ENCODE measurements around the gene QSOX1. TPM values are rescaled to one million over a fixed set of nuclear protein-coding genes. Genes with fewer than 3 reads are reported as not detected.

QSOX1 gene
- total RNA-seq, 1 experiment from 2014 or later, result 12.1 TPM

- H3K9me3 Mint-ChIP-seq (ENCODE audit: unreplicated experiment), result no peaks in the 10 kb centered on the region
- no peak for DNase-seq
- H3K36me3 Mint-ChIP-seq (ENCODE audit: insufficient read depth, unreplicated experiment), result peaks cover 8% of the 10 kb centered on the region
- no peak for TF ChIP-seq CTCF (IDR thresholded peaks at IDR 0.05; ENCODE audit: insufficient read depth in 1 of 2, low read depth in 1 of 2, low read length in 1 of 2, severe bottlenecking in 1 of 2, unreplicated experiment in 1 of 2)
- H3K4me1 Mint-ChIP-seq (ENCODE audit: low read depth, unreplicated experiment), result peaks cover 8% of the 10 kb centered on the region
- Histone ChIP-seq H3K4me1 (peaks cover 21% of the 10 kb centered on the region), H3K9me3 (no peaks in the 10 kb centered on the region), H3K36me3 (ENCODE audit: control insufficient read depth, insufficient read depth, low read length) (no peaks in the 10 kb centered on the region), H3K4me3 (ENCODE audit: low read depth, low read length) (no peak overlapping the region), H3K27me3 (replicated peaks; ENCODE audit: control insufficient read depth, insufficient read depth, low read length) (no peaks in the 10 kb centered on the region)
- BruUV-seq (replicated peaks), result no TSS peak
- H3K27me3 Mint-ChIP-seq (ENCODE audit: insufficient read depth, unreplicated experiment), result peaks cover 2% of the 10 kb centered on the region
- H3K27ac Mint-ChIP-seq (ENCODE audit: unreplicated experiment), result no peak overlapping the region
- H3K4me3 Mint-ChIP-seq (ENCODE audit: unreplicated experiment), result no peak overlapping the region
- ChIA-PET CTCF (no interaction called here), POLR2A (interaction anchor here (0.5 kb wide), 1 partner anchor 11 kb away, joined by 5 read pairs; no protein-coding TSS in a partner anchor)
- intact Hi-C loops (cut with micrococcal nuclease; ENCODE audit: unreplicated experiment), result no loop called here
Measured at GRCh38 chr1:180165509-180166435, 11.1 kb downstream of the QSOX1 start.

DNA sequence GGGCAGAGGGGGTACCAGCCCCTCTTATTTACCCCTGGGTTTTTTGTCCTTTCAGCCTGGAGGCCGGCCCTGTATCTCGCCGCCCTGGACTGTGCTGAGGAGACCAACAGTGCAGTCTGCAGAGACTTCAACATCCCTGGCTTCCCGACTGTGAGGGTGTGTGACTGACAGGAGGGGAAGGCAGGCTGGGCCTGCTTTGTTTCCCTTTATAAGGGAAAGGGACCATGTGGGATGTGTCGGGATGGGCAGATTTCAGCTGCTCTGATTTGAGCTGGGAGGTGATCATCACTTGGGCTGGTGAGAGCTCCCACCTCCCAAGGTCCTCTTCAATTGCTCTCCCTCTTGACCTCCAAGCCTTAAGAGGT lies 11.7 kb downstream of the QSOX1 start:
- CTCF ChIA-PET, result interaction anchor here (0.8 kb wide), 1 partner anchor 13 kb away, joined by 3 read pairs; no protein-coding TSS in a partner anchor
- no peak for DNase-seq
- Histone ChIP-seq H3K9me3 (no peaks in the 10 kb centered on the region), H3K36me3 (ENCODE audit: control insufficient read depth, insufficient read depth, low read length) (no peaks in the 10 kb centered on the region), H3K27me3 (replicated peaks; ENCODE audit: control insufficient read depth, insufficient read depth, low read length) (no peaks in the 10 kb centered on the region), H3K4me1 (peaks cover 21% of the 10 kb centered on the region), H3K4me3 (ENCODE audit: low read depth, low read length) (no peak overlapping the region)
- no peak overlapping the region for H3K27ac Mint-ChIP-seq (ENCODE audit: unreplicated experiment)
- peaks cover 8% of the 10 kb centered on the region for H3K36me3 Mint-ChIP-seq (ENCODE audit: insufficient read depth, unreplicated experiment)
- peaks cover 8% of the 10 kb centered on the region for H3K4me1 Mint-ChIP-seq (ENCODE audit: low read depth, unreplicated experiment)
- POLR2A ChIA-PET, result no interaction called here
- H3K4me3 Mint-ChIP-seq (ENCODE audit: unreplicated experiment), result no peak overlapping the region
- H3K9me3 Mint-ChIP-seq (ENCODE audit: unreplicated experiment), result no peaks in the 10 kb centered on the region
- intact Hi-C loops (cut with micrococcal nuclease; ENCODE audit: unreplicated experiment), result no loop called here
- H3K27me3 Mint-ChIP-seq (ENCODE audit: insufficient read depth, unreplicated experiment), result peaks cover 2% of the 10 kb centered on the region
- TF ChIP-seq CTCF (IDR thresholded peaks at IDR 0.05; ENCODE audit: insufficient read depth in 1 of 2, low read depth in 1 of 2, low read length in 1 of 2, severe bottlenecking in 1 of 2, unreplicated experiment in 1 of 2), result no peak
- no TSS peak for BruUV-seq (replicated peaks)

- H3K9me3 ChIP-seq, result no peaks in the 10 kb centered on the region
- no peak for DNase-seq
- Mint-ChIP-seq H3K27ac (ENCODE audit: unreplicated experiment) (no peak overlapping the region), H3K9me3 (ENCODE audit: unreplicated experiment) (no peaks in the 10 kb centered on the region), H3K27me3 (ENCODE audit: insufficient read depth, unreplicated experiment) (peaks cover 2% of the 10 kb centered on the region), H3K36me3 (ENCODE audit: insufficient read depth, unreplicated experiment) (peaks cover 8% of the 10 kb centered on the region), H3K4me1 (ENCODE audit: low read depth, unreplicated experiment) (peaks cover 8% of the 10 kb centered on the region), H3K4me3 (ENCODE audit: unreplicated experiment) (no peak overlapping the region)
- no peaks in the 10 kb centered on the region for H3K27me3 ChIP-seq (replicated peaks; ENCODE audit: control insufficient read depth, insufficient read depth, low read length)
- intact Hi-C loops (cut with micrococcal nuclease; ENCODE audit: unreplicated experiment), result no loop called here
- H3K4me1 ChIP-seq, result peaks cover 21% of the 10 kb centered on the region
- CTCF ChIA-PET, result interaction anchor here (0.8 to 2.7 kb wide), 2 partner anchors 12 kb away, joined by 3 to 26 read pairs; no protein-coding TSS in a partner anchor
- H3K36me3 ChIP-seq (ENCODE audit: control insufficient read depth, insufficient read depth, low read length), result no peaks in the 10 kb centered on the region
- TF ChIP-seq CTCF (IDR thresholded peaks at IDR 0.05; ENCODE audit: insufficient read depth in 1 of 2, low read depth in 1 of 2, low read length in 1 of 2, severe bottlenecking in 1 of 2, unreplicated experiment in 1 of 2), result no peak
- no TSS peak for BruUV-seq (replicated peaks)
- H3K4me3 ChIP-seq (ENCODE audit: low read depth, low read length), result no peak overlapping the region
- POLR2A ChIA-PET, result no interaction called here
Measured at GRCh38 chr1:180167021-180167701, 12.5 kb downstream of the QSOX1 start.
